Type B pancreatic cell (in vitro differentiated cells): Measurements from ENCODE around the gene GM2A. TPM values are rescaled to one million over a fixed set of nuclear protein-coding genes. Genes with fewer than 3 reads are reported as not detected.

Experiments
- DNase-seq: peaks from one replicate; pipeline ENCODE4 v3.0.0; 2021; ENCODE audit warnings: mixed read lengths; ENCODE audit not compliant: unreplicated experiment; ENCODE audit errors: extremely low spot score
- H3K27ac Mint-ChIP-seq: 2 replicates; pipeline ENCODE4 v1.8.0; 2021; ENCODE audit warnings: mild to moderate bottlenecking, mixed read lengths
- H3K27me3 Mint-ChIP-seq: 2 replicates; pipeline ENCODE4 v1.8.0; 2021; ENCODE audit warnings: mixed read lengths
- H3K36me3 Mint-ChIP-seq: 2 replicates; pipeline ENCODE4 v1.8.0; 2021; ENCODE audit warnings: mixed read lengths
- H3K4me1 Mint-ChIP-seq: one replicate; pipeline ENCODE4 v1.8.0; 2021; ENCODE audit warnings: mixed read lengths; ENCODE audit not compliant: unreplicated experiment
- H3K4me3 Mint-ChIP-seq: 2 replicates; pipeline ENCODE4 v1.8.0; 2021; ENCODE audit warnings: mild to moderate bottlenecking, mixed read lengths
- H3K9me3 Mint-ChIP-seq: 2 replicates; pipeline ENCODE4 v1.8.0; 2021; ENCODE audit warnings: mixed read lengths
- total RNA-seq: library from RNA; stranded (reverse); gene quantifications from 2 replicates; pipeline ENCODE4 v1.2.1, GENCODE V29; 2021; ENCODE audit warnings: low replicate concordance
- TF ChIP-seq, protein P1 (sequence below): fragments of 200-600 bp; sonication (generic); conservative IDR thresholded peaks from 2 replicates; pipeline ENCODE4 v1.5.0; 2021; ENCODE audit warnings: antibody characterized with exemption, mild to moderate bottlenecking

GM2A gene
- total RNA-seq, 1 donor from 2014 or later: 38.1 TPM

DNA sequence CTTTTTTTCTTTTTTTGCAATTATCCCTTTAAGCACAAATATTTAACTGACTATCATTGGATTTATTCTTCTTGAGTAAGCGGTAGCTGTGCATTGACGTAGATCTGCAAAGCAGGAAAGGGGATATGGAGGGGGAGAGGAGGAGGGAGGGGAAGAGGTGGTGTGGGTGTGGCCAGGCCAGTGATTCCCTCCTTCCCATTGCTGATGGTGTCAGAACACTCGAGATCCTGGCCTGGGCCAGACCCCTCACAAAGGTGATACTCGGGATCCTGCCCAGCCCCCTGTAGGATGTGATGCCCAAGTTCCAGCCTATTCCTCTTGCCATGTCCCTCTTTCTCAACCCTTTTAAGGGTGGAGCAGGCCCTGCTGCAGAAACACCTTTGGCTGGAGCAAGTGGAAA, 40.6 kb downstream of the GM2A start:
- no peak for DNase-seq
- Mint-ChIP-seq H3K4me3 (no peak overlapping the region), H3K27ac (no peak overlapping the region), H3K9me3 (no peaks in the 10 kb centered on the region), H3K27me3 (no peaks in the 10 kb centered on the region), H3K4me1 (no peaks in the 10 kb centered on the region), H3K36me3 (no peaks in the 10 kb centered on the region)
- TF ChIP-seq, protein P1, sequence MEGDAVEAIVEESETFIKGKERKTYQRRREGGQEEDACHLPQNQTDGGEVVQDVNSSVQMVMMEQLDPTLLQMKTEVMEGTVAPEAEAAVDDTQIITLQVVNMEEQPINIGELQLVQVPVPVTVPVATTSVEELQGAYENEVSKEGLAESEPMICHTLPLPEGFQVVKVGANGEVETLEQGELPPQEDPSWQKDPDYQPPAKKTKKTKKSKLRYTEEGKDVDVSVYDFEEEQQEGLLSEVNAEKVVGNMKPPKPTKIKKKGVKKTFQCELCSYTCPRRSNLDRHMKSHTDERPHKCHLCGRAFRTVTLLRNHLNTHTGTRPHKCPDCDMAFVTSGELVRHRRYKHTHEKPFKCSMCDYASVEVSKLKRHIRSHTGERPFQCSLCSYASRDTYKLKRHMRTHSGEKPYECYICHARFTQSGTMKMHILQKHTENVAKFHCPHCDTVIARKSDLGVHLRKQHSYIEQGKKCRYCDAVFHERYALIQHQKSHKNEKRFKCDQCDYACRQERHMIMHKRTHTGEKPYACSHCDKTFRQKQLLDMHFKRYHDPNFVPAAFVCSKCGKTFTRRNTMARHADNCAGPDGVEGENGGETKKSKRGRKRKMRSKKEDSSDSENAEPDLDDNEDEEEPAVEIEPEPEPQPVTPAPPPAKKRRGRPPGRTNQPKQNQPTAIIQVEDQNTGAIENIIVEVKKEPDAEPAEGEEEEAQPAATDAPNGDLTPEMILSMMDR: no peak

- Mint-ChIP-seq H3K27me3 (peaks cover 3% of the 10 kb centered on the region), H3K4me3 (no peak overlapping the region), H3K4me1 (no peaks in the 10 kb centered on the region), H3K36me3 (no peaks in the 10 kb centered on the region), H3K9me3 (no peaks in the 10 kb centered on the region), H3K27ac (no peak overlapping the region)
- TF ChIP-seq, protein P1: no peak
- DNase-seq: no peak
Observed at GRCh38 chr5:151295138-151295537, 42.2 kb downstream of the GM2A start.

DNA sequence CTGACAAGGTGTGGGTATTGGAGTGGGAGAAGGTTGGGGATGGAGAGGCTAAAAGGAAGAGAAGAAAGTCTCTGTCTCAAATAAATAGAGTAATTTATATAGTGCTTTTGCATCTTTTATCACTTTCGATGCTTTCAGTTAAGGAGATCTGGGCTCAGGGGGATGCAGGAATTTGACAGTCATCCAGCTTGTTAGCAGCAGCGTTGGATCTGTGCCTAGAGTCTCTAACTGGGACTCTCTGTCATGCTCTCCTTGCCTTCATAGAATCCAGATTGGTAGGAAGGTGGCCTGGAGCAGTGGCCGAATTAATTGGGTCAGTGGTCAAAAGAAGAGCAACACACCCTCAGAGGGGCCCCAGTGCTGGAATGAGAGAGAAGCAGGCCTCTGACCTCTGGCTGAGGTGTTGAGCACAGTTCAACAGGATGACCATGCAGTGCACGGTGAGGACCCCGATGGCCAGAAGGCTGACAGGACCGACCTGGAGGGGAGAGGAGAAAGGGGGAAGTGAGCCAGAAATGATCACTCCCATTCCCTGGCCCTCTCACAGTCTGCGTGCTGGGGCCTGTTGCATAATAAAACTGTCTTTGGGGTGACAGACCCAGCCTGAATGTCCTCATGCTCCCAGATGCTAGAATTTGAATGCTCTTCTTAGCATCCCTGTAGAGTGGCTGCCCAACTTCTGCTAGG, 42.9 kb downstream of the GM2A start:
- H3K9me3 Mint-ChIP-seq: no peaks in the 10 kb centered on the region
- H3K27ac Mint-ChIP-seq: no peak overlapping the region
- no peak for DNase-seq

GRCh38 chr5:151296478-151296830, 43.5 kb downstream of the GM2A start:
- no peaks in the 10 kb centered on the region for H3K4me1 Mint-ChIP-seq
- H3K27ac Mint-ChIP-seq: no peak overlapping the region
- no peak overlapping the region for H3K4me3 Mint-ChIP-seq
- TF ChIP-seq, protein P1: no peak
- H3K9me3 Mint-ChIP-seq: no peaks in the 10 kb centered on the region
- H3K36me3 Mint-ChIP-seq: no peaks in the 10 kb centered on the region
- DNase-seq: no peak
- peaks cover 7% of the 10 kb centered on the region for H3K27me3 Mint-ChIP-seq

More for the DNA sequence above, 42.9 kb downstream of the GM2A start:
- TF ChIP-seq, protein P1: no peak
- no peaks in the 10 kb centered on the region for H3K36me3 Mint-ChIP-seq
- no peaks in the 10 kb centered on the region for H3K4me1 Mint-ChIP-seq
- no peak overlapping the region for H3K4me3 Mint-ChIP-seq
- H3K27me3 Mint-ChIP-seq: peaks cover 3% of the 10 kb centered on the region

DNA sequence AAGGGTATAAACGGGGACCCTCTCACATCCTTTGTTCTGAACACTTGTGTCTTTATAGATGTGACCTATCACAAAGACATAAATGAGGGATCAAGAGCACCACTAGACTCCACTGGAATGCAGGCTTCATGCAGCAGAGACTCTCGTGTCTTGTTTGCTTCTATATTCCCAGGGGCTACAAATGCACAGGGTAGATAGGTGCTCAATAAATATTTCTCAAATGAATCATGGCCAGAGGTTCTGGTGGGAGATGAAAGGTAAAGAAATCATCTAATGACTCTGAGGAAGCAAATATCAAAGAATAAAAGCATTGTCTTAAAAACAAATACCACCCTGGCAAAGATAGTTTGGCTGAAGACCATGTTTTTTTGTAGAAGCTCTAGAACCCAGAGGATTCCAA, 44.0 kb downstream of the GM2A start:
- H3K4me1 Mint-ChIP-seq: no peaks in the 10 kb centered on the region
- no peak overlapping the region for H3K27ac Mint-ChIP-seq
- TF ChIP-seq, protein P1: no peak
- no peaks in the 10 kb centered on the region for H3K9me3 Mint-ChIP-seq
- H3K27me3 Mint-ChIP-seq: peaks cover 8% of the 10 kb centered on the region
- no peak overlapping the region for H3K4me3 Mint-ChIP-seq
- no peak for DNase-seq
- H3K36me3 Mint-ChIP-seq: no peaks in the 10 kb centered on the region
